Neural crest cell (in vitro differentiated cells): ENCODE results near the gene ADAMTS2. TPM values are rescaled to one million over a fixed set of nuclear protein-coding genes. Genes with fewer than 3 reads are reported as not detected.

Experiments used
- DNase-seq: peaks from one replicate; pipeline ENCODE4 v3.0.0; 2021; ENCODE audit warnings: low read depth, mixed read lengths, low spot score
- H3K27ac Mint-ChIP-seq: one replicate; pipeline ENCODE4 v1.8.0; 2021; ENCODE audit warnings: mild to moderate bottlenecking, mixed read lengths; ENCODE audit not compliant: unreplicated experiment
- H3K27me3 Mint-ChIP-seq: 2 replicates; pipeline ENCODE4 v1.8.0; 2021; ENCODE audit warnings: low read depth, mild to moderate bottlenecking, mixed read lengths
- H3K36me3 Mint-ChIP-seq: 2 replicates; pipeline ENCODE4 v1.8.0; 2021; ENCODE audit warnings: low read depth, mild to moderate bottlenecking, mixed read lengths
- H3K4me1 Mint-ChIP-seq: 2 replicates; pipeline ENCODE4 v1.8.0; 2021; ENCODE audit warnings: mixed read lengths
- H3K4me3 Mint-ChIP-seq: one replicate; pipeline ENCODE4 v1.8.0; 2021; ENCODE audit warnings: mild to moderate bottlenecking, mixed read lengths
- H3K9me3 Mint-ChIP-seq: 2 replicates; pipeline ENCODE4 v1.8.0; 2021; ENCODE audit warnings: mixed read lengths
- CTCF ChIP-seq: fragments of 200-600 bp; sonication (generic); conservative IDR thresholded peaks from 2 replicates; pipeline ENCODE4 v1.5.0; 2021; ENCODE audit warnings: antibody characterized with exemption, mild to moderate bottlenecking
- total RNA-seq: library from RNA; stranded (reverse); gene quantifications from 2 replicates; pipeline ENCODE4 v1.2.1, GENCODE V29; 2021

ADAMTS2 gene
- total RNA-seq, 1 donor from 2014 or later: 1.5 TPM

- no peak for DNase-seq
- H3K4me3 Mint-ChIP-seq: no peak overlapping the region
- no peaks in the 10 kb centered on the region for H3K9me3 Mint-ChIP-seq
- no peak for TF ChIP-seq CTCF
- H3K27me3 Mint-ChIP-seq: no peaks in the 10 kb centered on the region
- no peaks in the 10 kb centered on the region for H3K4me1 Mint-ChIP-seq
- no peaks in the 10 kb centered on the region for H3K36me3 Mint-ChIP-seq
- no peak overlapping the region for H3K27ac Mint-ChIP-seq
Observed at GRCh38 chr5:179381691-179382090, 36.4 kb upstream of the ADAMTS2 start.

- Mint-ChIP-seq H3K27ac (no peak overlapping the region), H3K36me3 (no peaks in the 10 kb centered on the region), H3K27me3 (no peaks in the 10 kb centered on the region), H3K4me1 (no peaks in the 10 kb centered on the region), H3K9me3 (no peaks in the 10 kb centered on the region), H3K4me3 (no peak overlapping the region)
- no peak for TF ChIP-seq CTCF
- DNase-seq: no peak
Observed at GRCh38 chr5:179380211-179381035, 35.2 kb upstream of the ADAMTS2 start.

GRCh38 chr5:179379321-179379890 lies 34.1 kb upstream of the ADAMTS2 start:
- H3K9me3 Mint-ChIP-seq: no peaks in the 10 kb centered on the region
- DNase-seq: no peak

GRCh38 chr5:179378441-179379271 lies 33.4 kb upstream of the ADAMTS2 start:
- no peak for TF ChIP-seq CTCF

More at GRCh38 chr5:179379321-179379890, 34.1 kb upstream of the ADAMTS2 start:
- no peak overlapping the region for H3K27ac Mint-ChIP-seq
- H3K4me3 Mint-ChIP-seq: no peak overlapping the region
- H3K36me3 Mint-ChIP-seq: no peaks in the 10 kb centered on the region
- no peak for TF ChIP-seq CTCF
- H3K4me1 Mint-ChIP-seq: no peaks in the 10 kb centered on the region
- no peaks in the 10 kb centered on the region for H3K27me3 Mint-ChIP-seq

GRCh38 chr5:179378116-179378440 lies 32.8 kb upstream of the ADAMTS2 start:
- Mint-ChIP-seq H3K27me3 (no peaks in the 10 kb centered on the region), H3K27ac (no peak overlapping the region), H3K4me3 (no peak overlapping the region), H3K4me1 (no peaks in the 10 kb centered on the region), H3K9me3 (no peaks in the 10 kb centered on the region), H3K36me3 (no peaks in the 10 kb centered on the region)
- no peak for TF ChIP-seq CTCF
- no peak for DNase-seq

More at GRCh38 chr5:179378441-179379271, 33.4 kb upstream of the ADAMTS2 start:
- Mint-ChIP-seq H3K36me3 (no peaks in the 10 kb centered on the region), H3K4me3 (no peak overlapping the region), H3K9me3 (no peaks in the 10 kb centered on the region), H3K27me3 (no peaks in the 10 kb centered on the region), H3K4me1 (no peaks in the 10 kb centered on the region), H3K27ac (no peak overlapping the region)
- DNase-seq: no peak
